HUES6 (cell line): ENCODE data around the gene TICAM2.

Source experiments
- H3K27ac ChIP-seq: 2 replicates; pipeline ENCODE4 v1.7.0; 2013; ENCODE audit warnings: low read depth, mild to moderate bottlenecking, low read length, inconsistent platforms
- H3K27me3 ChIP-seq: 2 replicates; pipeline ENCODE4 v1.6.1; 2013; ENCODE audit warnings: low read length; ENCODE audit not compliant: control insufficient read depth, insufficient read depth
- H3K36me3 ChIP-seq: 2 replicates; pipeline ENCODE4 v1.6.1; 2013; ENCODE audit warnings: low read length; ENCODE audit not compliant: control insufficient read depth, insufficient read depth
- H3K4me1 ChIP-seq: 2 replicates; pipeline ENCODE4 v1.6.1; 2013; ENCODE audit warnings: low read length; ENCODE audit not compliant: control insufficient read depth, insufficient read depth
- H3K4me3 ChIP-seq: 2 replicates; pipeline ENCODE4 v1.5.1; 2013; ENCODE audit warnings: low read depth, low read length
- H3K9ac ChIP-seq: one replicate; pipeline ENCODE4 v1.6.1; 2013; ENCODE audit warnings: mild to moderate bottlenecking, low read length
- H3K9me3 ChIP-seq: 2 replicates; pipeline ENCODE4 v1.6.1; 2013; ENCODE audit warnings: low read depth, low read length; ENCODE audit not compliant: control insufficient read depth, insufficient read depth

Gene TICAM2

DNA sequence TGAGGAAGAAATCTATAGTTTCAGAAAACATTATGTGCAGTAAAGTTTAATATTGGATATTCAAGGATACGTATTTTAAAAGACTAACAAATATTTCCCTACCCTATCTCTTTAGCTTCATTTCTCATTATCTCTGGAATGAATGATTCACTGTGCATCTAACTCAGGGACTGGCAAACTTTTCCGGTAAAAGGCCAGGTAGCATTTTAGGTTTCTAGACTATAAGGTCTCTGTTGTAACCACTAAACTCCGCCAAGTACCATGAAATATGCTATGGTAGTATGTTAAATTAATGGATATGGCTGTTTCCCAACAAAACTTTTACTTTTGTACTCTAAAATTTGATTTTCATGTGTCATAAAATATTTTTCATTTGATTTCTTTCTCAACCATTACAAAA is 70.9 kb downstream of the TICAM2 start:
- H3K27me3 ChIP-seq: no peaks in the 10 kb centered on the region
- H3K4me3 ChIP-seq: no peak overlapping the region
- H3K36me3 ChIP-seq: peaks cover 31% of the 10 kb centered on the region
- no peaks in the 10 kb centered on the region; the same call in 1 of the 2 replicates for H3K9me3 ChIP-seq
- no peak overlapping the region for H3K27ac ChIP-seq
- H3K9ac ChIP-seq: no peak overlapping the region
- no peaks in the 10 kb centered on the region for H3K4me1 ChIP-seq

DNA sequence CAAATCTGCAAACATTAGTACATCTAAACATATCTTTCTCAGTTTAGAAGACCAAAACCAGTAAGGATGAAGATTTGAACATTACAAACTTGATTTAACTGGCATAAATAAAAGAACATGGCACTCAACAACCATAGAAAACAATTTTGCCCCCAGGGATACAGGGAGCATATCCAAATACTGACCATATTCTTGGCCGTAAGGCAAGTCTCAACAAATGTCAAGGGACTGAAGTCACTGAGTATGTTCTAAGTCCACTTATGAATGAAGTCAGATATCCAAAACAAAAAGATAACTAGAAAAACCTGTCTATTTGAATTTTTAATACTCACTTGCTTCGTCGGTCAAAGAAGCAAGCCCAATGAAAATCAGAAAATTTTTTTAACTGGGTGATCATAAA is 71.9 kb downstream of the TICAM2 start:
- peaks cover 23% of the 10 kb centered on the region for H3K36me3 ChIP-seq
- no peak overlapping the region for H3K9ac ChIP-seq
- no peak overlapping the region for H3K27ac ChIP-seq
- no peaks in the 10 kb centered on the region; the same call in 1 of the 2 replicates for H3K9me3 ChIP-seq
- H3K27me3 ChIP-seq: no peaks in the 10 kb centered on the region
- no peaks in the 10 kb centered on the region for H3K4me1 ChIP-seq
- no peak overlapping the region for H3K4me3 ChIP-seq
